Activated CD4-positive, CD25-positive, alpha-beta regulatory T cell (primary cell): Measurements from ENCODE around the gene STYXL1.
"Not testable (repeated sequence)": the region's sequence is repeated elsewhere in the genome, so short reads cannot be mapped to it uniquely, and the experiment has no call there.

Experiments
- DNase-seq, 4 experiments: peaks; one replicate each; lab custom pipeline; 2025; lab: John Stamatoyannopoulos, UW

Gene STYXL1

DNA sequence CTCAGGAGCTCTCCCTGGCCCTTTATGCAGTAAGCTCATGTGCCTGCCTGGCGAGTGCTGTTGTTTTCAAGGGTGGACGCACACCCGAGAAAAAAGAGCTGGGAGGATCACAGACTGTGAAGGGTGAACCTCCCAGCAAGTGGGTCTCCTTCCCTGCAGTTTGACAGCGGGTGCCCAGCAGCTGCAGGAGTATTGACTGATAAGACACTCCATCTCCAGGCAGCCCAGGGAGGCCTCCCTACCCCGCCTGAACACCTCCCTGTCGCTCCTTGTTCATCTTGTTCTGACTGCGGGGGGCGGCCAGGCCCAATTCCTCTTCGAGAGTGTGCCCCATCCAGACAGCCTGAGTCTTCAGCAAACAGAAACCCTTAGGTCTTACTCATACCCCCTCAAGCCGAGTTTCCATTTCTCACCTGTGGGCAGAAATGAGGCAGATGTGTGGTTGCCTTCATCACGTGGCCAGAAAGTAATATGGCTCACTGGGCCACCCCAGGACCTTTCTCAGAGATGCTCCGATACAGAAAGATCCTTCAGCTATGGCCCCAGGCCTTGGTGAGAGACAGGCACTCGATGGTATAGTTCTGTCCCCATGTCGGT is 17.3 kb upstream of the STYXL1 start:
- DNase-seq = no peak

DNA sequence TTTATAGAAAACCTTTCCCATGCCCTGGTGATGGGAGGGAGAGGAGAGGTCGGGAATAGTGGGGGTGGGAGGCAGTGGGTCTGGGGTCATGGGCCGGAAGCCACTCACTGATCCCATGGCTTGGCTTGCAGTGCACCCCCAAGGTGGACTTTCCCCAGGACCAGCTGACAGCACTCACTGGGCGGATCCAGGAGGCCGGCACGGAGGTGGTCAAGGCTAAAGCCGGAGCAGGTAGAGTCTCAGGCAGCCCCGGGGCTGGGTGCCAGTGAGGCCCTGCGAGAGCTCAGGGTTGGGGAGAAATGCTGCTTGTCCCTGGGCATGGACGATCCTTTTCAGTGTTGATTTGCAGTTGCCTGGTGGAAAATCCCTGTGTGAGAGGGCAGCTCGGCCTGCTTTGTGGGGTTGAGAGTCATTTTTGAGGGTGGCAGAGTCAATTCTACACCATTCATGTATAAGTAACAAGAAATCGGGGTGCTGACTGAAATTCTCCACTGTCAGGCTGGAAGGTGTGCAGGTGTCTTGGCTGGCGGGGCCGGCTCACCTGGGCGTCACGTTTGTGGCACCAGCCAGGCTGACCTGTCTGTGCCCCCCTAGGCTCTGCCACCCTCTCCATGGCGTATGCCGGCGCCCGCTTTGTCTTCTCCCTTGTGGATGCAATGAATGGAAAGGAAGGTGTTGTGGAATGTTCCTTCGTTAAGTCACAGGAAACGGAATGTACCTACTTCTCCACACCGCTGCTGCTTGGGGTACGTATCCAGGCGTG is 16.6 kb upstream of the STYXL1 start:
- DNase-seq = no peak

DNA sequence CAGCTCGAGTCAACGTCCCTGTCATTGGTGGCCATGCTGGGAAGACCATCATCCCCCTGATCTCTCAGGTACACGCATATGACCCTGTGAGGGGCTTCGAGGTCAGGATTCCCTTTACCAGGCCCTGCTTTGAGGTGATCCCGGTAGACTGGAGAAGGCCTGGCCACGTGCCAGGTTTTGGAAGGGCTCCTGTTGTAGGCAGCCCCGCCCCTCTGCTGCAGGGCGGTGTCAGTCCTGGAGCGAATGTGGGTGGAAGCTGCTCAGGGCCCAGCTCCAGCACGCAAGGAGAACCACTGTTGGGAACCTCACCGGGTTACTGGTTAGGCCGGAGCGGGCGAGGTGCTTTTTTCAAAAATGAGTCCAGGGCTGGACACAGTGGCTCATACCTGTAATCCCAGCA is 15.7 kb upstream of the STYXL1 start:
- DNase-seq = no peak

DNA sequence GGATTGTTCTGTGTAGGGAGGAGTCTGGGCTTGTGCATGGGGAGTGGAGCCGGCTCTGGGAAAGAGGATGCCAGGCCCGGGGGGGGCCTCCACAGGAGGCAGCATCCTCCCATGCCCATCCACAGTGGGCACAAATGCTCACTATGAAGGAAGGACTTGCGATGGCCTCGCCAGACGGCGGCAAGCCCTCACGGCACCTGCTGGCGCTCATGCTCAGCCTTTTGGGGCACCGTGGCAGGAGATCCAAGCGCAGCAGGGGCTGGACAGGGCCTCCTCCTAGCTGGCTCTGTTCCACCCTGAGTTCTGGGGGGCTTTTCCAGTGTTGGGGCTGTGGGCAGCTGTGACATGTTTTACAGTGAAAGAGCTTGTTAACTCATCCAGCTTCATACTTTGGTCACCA is 15.3 kb upstream of the STYXL1 start:
- no peak for DNase-seq

DNA sequence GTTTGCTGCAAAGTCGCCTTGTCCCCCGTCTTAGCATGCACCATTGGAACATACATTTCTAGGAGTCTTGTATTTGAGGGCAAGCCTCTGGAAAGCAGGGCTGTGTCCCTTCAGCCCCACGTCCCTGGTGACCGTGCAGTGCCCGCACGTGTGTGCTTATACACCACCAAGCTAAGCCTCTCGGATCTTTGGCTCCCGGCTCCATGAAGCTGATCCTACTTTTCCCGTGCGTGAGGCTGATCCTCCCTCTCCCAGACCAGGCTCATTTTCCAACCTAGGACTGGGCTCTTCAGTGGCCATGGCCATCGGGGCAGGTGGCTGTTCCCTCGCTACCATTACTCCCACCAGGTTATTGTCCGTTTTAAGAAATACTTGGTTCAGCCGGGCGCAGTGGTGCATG is 14.5 kb upstream of the STYXL1 start:
- no peak for DNase-seq

DNA sequence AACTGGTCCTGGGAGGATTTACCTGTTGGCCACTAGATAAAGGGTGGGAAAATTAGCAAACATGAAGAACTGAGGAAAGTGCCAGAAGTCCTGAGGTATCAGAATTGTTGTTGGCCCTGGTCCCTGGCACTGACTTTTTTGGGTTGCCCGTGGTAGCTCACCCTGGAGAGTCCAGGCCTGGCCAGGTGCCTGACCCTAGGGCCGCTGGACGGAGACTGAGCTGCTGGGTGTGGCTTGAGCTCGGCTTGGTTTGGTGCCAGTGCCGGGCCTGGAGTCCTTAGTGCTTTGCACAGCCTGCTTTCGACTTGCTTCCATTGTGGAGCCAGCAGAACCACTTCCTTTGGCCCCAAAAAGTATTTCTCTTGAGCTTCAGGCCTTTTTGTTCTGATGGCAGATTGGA is 13.0 kb upstream of the STYXL1 start:
- no peak for DNase-seq

DNA sequence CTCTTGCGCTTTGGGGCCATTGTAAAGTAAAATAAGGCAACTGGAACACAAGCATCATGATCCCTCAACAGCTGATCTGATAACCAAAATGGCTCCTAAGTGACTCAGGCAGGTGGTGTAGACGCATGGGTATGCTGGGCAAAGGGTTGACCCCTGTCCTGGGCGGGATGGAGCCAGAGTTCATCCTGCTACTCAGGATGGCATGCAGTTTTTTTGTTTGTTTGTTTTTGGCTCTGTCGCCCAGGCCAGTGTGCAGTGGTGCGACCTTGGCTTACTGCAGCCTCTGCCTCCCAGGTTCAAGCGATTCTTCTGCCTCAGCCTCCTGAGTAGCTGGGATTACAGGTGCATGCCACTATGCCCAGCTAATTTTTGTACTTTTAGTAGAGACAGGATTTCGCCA is 10.9 kb upstream of the STYXL1 start:
- DNase-seq = not testable (repeated sequence)

DNA sequence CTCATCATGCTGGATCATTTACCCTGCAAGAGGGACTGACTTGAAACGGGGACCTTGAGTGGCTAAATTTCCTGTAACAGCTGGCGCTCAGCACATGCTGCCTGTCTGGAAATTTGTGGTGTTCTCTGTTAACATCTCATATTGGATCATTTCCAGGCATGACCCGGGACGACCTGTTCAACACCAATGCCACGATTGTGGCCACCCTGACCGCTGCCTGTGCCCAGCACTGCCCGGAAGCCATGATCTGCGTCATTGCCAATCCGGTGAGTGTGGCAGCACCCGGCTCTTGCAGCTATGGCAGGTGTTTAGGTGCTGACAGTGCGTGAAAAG is 10.0 kb upstream of the STYXL1 start:
- DNase-seq = no peak

DNA sequence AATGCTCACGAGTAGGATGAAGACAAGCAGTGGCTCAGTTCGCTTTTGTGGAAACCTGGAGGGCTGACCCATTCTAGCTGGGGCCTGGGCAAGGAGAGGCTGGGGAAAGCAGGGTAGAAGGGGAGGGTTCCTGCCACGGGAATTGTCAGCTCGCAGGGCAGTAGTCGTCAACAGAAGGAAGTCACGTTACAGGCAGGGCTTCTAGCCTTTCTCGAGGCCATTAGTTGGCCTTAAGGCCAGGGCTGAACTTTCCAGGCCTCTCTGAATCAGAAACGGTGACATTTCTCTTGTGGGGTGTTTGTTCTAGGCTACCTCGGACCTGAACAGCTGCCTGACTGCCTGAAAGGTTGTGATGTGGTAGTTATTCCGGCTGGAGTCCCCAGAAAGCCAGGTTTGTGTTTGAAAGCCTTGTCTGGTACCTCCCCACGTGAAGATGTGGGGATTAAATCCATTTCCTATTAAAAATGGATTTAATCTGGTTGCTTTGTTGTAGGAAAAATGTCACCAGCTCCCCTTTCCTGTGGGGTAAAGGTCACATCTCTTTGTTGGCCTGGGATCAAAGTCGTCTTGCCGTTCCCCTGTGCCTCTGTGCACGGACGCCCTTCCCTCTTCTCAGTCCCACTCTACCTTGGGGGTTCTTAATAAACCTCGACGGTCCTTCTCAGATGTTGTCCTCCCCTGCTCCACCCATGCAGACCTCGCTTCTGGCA is 9.5 kb upstream of the STYXL1 start:
- no peak for DNase-seq

DNA sequence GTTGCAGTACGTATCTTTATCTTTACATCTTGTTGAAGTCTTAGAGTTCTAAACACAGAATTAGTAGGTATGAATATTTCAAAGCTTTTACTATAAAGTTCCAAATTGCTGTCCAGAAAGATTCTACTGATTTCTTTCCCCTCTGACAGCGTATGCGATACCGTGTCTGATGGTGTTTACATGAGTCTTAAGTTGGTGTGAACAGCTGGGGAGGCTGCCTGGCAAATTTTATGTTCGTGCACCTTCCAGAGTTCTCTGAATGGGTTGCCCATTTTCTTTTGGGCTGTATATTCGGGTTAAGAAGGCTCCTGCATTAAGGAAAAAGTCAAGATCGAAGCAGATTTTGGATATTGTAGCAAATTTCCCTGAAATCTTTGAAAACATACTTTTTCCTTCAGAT is 8.4 kb upstream of the STYXL1 start:
- no peak for DNase-seq

DNA sequence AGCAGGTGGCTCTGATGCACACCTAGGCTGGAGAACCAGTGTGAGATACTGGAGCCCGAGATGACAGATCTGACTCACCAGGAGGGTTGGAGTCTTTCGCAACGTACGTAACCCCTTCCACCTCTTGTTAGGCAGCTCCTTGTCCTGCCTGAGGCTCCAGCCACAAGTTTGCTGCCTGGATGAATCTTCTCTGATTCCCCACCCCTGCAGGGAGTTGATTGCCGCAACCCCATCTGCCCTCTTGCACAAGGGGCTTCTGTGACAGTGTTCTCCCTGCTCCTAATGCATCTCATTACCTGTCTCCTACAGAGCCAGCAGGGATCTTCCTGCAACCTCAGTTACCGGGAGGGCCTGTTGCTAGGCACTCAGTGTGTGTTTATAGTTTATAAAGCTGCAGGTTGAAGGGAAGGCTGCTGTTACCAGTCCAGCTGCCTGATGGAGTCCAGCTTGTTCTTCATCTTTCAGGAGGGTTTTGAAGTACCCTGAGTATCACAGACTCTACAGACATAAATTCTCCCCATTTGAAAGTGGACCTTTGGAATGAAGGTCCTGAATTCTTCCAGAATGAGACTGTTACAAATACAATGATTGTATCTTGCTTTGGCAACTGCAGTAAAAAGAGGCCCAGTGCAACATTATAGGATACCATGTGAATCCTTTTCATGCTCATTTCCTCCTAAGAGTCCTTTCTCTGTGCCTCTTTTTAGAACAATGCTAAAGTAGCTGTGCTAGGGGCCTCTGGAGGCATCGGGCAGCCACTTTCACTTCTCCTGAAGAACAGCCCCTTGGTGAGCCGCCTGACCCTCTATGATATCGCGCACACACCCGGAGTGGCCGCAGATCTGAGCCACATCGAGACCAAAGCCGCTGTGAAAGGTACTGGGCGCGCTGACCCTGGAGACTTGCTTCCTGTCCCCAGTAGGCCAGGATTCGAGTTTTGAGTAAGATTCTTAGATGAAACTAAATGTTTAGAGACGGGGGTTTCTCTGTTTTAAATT is 6.6 kb upstream of the STYXL1 start:
- no peak for DNase-seq

DNA sequence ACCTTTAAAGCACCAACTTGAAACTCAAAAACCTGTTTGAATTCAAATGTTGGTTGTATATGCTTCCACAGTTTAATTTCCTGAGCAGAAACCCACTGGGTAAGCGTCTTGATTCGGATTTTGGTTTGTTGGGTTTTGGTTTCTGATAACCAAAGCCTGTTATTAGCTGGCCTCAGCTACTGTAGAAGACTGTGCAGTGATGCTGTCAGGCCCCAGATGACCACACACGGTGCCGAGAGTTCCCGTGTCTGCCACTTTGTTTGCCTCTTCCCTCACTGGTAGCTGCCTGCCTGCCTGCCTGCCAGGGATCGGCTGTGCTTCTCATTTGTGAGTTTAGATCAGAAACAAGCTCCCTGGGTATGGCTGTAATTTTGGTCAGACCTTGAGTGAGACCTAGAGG is 5.7 kb upstream of the STYXL1 start:
- DNase-seq = no peak

DNA sequence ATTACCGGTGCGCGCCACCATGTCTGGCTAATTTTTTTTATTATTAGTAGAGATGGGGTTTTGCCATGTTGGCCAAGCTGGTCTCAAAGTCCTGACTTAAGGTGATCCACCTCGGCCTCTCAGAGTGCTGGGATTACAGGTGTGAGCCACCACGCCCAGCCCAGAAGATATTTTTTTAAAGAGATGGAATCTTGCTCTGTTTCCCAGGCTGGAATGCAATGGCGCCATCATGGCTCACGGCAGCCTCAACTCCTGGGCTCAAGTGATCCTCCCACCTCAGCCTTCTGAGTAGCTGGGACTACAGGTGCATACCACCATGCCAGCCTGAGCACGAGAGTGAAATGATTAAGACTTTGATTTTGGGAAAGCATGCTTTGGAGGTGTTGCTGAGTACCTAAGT is 4.9 kb upstream of the STYXL1 start:
- DNase-seq = not testable (repeated sequence)

DNA sequence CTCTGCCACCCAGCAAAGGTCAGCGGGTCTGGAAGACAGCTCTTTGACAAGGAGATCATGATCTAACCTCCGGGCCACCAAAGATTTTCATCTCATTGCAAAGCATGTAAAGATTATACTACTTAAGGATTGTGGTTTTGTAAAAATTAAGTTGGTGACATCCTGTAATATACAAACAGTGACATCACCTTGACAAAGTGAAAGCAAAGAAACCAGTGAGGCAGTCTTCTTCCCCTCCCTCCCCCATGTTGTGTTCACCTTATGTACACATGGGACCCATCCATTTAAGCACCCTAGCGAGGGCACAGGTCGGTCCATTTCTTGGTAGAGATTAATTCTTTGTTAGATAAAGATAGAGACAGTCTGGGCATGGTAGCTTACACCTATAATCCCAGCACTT is 4.0 kb upstream of the STYXL1 start:
- no peak for DNase-seq

DNA sequence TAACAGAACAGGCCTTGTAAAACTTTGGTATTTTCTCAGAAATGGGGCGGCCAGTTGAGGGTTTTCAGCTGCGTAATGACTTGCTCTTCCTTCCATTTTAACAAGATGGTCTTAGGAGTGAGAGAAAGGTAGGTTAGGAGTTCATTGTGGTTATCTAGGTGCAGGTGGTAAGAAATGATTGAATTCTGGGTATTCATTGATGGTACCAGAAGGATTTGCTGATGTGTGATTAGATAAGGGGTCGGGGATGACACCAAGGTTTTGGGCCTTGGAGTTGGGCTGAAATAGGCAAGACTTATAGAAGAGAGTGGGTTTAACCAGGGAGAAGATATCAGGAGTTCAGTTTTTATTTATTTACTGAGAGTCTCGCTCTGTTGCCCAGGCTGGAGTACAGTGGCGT is 2.7 kb upstream of the STYXL1 start:
- no peak for DNase-seq

DNA sequence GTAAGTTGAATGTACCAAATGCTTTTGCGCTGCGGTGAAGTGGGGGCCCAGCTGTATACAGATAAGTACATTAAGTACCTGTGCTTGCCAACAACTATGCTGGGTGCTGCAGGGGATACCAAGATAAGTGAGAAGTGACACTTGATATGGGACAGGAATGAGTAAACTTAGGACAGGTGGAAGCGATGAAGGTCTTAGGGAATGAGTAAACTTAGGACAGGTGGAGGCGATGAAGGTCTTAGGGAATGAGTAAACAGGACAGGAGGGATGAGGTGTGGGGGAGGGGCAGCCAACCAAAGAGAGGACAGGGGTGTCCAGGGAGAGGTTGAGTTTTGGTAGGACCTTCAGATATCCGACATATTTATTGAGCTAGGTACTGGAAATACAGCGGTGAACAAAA is 1.5 kb upstream of the STYXL1 start:
- no peak for DNase-seq

DNA sequence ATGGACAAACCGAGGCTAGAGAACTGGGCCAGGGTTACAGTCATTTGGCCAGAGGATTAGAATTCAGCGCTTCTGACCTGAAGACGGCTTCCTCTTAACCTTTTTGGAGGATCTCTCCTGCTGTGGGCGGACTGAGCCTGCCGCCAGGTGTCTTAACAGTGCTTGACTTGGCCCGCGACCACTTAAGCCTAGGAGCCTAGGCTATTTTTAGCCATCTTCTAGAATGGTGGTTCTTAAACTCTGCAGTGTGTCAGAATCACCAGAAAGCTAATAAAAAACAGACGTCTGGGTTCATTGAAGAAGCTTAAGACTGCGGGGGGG is 828 bp upstream of the STYXL1 start:
- DNase-seq = no peak

DNA sequence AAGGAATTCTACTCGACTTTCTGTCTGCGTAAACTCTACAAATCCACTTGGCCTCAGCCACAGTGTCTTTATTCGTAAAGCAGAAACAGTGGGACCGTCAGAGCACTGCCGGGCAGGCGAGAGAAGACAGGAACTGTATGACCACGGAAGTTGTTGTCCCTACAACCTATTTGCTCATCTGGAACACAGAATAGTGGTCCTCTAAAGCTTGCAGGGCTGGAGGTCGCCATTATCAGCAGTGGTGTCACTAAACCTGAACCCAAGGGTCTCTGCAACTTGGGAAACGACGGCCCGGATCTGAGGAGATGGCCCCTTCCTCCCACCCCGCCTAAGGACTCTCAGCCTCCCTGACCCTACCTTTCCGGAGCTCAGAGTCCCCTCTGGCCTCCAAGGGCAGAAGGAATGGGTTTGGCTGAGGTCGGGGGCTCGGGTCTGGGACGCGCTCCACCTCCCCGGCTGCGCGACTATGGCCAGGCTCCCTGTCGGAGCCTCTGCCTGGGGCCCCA is 442 bp downstream of the STYXL1 start:
- DNase-seq = no peak

DNA sequence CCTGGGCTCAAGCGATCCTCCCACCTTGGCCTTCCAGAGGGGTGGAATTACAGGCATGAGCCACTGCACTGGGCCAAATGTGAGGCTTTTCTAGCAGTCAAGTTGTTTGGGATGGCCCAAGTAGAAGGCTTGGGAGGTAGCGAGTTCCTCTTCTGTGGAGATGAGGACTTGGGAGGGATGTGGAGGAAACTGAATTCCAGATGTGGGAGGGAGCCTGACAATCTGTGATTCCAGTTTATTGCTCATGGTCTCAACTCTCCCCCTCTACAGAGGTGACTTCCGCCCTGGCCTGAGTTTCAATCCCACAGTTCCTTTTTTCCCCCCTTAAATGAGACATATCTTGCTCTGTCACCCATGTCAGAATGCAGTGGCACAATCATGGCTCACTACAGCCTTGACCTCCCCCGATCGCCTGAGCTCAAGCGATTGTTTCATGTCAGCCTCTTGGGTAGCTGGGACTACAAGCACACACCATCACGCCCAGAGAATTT is 3.4 kb downstream of the STYXL1 start:
- no peak for DNase-seq

DNA sequence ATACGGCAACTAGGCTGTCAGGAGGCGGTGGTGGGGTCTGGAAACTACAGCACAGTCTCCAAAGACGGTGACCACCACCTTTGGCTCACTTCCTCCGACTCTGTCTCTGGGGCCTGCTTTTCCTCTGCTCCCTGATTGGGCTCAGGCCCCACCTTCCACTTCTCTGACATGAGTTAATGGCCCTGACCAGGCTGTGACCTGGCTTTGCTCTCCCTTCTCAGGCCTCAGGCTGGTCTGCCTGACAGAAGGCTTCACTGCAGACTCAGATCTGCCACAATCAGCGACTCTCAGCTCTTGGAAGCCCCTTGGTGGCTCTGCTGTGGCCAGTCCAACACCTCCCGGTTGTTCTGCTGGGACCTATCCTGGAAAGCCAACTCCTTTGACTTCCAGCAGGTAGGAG is 7.7 kb downstream of the STYXL1 start:
- no peak for DNase-seq

DNA sequence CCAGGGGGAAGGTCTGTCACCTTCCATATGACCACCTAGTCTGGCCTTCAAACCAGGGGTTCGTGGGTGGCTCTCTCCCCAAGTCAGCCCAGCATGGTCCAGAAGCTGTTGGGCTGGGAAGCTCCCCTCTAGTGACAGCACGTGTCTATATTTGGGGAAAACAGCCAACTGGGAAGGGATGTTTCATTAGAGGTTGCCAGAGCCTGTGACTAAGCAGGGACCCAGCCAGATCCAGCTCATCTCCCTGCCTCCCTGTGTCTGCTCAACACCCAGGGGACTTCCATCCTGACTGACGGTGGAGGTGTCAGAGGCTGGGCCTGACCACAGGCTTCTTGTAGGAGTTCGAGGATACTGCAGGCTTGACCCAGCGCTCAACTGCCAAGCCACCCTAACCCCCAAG is 10.5 kb downstream of the STYXL1 start:
- DNase-seq = no peak

DNA sequence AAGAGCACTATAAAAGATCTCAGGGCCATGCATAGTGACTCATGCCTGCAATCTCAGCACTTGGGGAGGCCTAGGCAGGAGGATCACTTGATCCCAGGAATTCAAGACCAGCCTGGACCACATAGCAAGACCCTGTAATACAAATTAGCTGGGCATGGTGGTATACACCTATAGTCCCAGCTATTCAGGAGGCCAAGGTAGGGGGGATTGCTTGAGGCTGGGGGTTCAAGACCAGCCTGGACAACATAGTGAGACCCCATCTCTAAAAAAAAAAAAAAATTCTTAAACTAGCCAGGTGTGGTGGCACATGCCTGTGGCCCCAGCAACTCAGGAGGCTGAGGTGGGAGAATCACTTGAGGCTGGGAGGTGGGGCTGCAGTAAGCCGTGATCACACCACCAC is 15.8 kb downstream of the STYXL1 start:
- no peak for DNase-seq
